HFFc6 (cell line): ENCODE results near the gene SH2D3C. TPM values are rescaled to one million over a fixed set of nuclear protein-coding genes. Genes with fewer than 3 reads are reported as not detected.

Experiments used
- DNase-seq: peaks from one replicate; pipeline ENCODE4 v3.0.0-alpha.2; 2018
- H3K27ac Mint-ChIP-seq: 2 replicates; pipeline ENCODE4 v1.8.0; 2020; ENCODE audit warnings: mild to moderate bottlenecking, mixed read lengths
- H3K27me3 Mint-ChIP-seq: 2 replicates; pipeline ENCODE4 v1.8.0; 2021; ENCODE audit warnings: mild to moderate bottlenecking, moderate library complexity, mixed read lengths; ENCODE audit not compliant: insufficient read depth
- H3K36me3 Mint-ChIP-seq: 2 replicates; pipeline ENCODE4 v1.8.0; 2021; ENCODE audit warnings: low read depth, mixed read lengths
- H3K4me1 Mint-ChIP-seq: 2 replicates; pipeline ENCODE4 v1.8.0; 2020; ENCODE audit warnings: low read depth, mixed read lengths
- H3K4me3 Mint-ChIP-seq: 2 replicates; pipeline ENCODE4 v1.8.0; 2020; ENCODE audit warnings: mild to moderate bottlenecking, moderate library complexity, mixed read lengths
- H3K9me3 Mint-ChIP-seq: 2 replicates; pipeline ENCODE4 v1.8.0; 2020; ENCODE audit warnings: mild to moderate bottlenecking, mixed read lengths
- total RNA-seq, 6 experiments: library from RNA; stranded (reverse); fragmentation: NEBNext Ultra II Directional; extraction: Animal tissue kit (Norgen Biotek cat#: 25700); gene quantifications; 2 replicates in 1 of 6; 3 replicates in 5 of 6; pipeline ENCODE4 v1.2.3, GENCODE V29; 2021
- TF ChIP-seq, protein P1 (sequence below): fragments of 200-600 bp; sonication (generic); IDR thresholded peaks from 2 replicates; pipeline ENCODE4 v1.5.0; 2021; ENCODE audit warnings: antibody characterized with exemption, mild to moderate bottlenecking

The SH2D3C gene
- total RNA-seq, 6 experiments from 2014 or later = not detected

- Mint-ChIP-seq H3K36me3 (no peaks in the 10 kb centered on the region), H3K27ac (no peak overlapping the region), H3K9me3 (no peaks in the 10 kb centered on the region), H3K27me3 (peaks cover 25% of the 10 kb centered on the region), H3K4me1 (peaks cover 8% of the 10 kb centered on the region), H3K4me3 (no peak overlapping the region)
- DNase-seq = no peak
- TF ChIP-seq, protein P1, sequence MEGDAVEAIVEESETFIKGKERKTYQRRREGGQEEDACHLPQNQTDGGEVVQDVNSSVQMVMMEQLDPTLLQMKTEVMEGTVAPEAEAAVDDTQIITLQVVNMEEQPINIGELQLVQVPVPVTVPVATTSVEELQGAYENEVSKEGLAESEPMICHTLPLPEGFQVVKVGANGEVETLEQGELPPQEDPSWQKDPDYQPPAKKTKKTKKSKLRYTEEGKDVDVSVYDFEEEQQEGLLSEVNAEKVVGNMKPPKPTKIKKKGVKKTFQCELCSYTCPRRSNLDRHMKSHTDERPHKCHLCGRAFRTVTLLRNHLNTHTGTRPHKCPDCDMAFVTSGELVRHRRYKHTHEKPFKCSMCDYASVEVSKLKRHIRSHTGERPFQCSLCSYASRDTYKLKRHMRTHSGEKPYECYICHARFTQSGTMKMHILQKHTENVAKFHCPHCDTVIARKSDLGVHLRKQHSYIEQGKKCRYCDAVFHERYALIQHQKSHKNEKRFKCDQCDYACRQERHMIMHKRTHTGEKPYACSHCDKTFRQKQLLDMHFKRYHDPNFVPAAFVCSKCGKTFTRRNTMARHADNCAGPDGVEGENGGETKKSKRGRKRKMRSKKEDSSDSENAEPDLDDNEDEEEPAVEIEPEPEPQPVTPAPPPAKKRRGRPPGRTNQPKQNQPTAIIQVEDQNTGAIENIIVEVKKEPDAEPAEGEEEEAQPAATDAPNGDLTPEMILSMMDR = no peak
Observed at GRCh38 chr9:127773272-127773671, 5.2 kb downstream of the SH2D3C start.

DNA sequence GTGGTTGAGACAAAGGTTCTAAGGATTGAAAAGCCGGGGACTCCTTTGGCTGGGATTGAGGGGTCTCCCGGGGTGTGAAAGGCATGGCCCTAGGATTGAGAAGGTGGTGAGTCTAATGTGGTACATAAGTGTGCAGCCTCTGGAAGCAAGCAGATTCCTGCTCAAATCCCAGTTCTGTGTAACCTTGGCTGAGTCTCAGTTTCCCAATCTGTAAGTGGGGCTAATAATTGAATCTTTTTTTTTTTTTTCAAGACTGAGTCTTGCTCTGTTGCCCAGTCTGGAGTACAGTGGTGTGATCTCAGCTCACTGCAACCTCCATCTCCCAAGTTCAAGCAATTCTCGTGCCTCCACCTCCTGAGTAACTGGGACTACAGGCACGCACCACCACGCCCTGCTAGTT is 5.9 kb downstream of the SH2D3C start:
- H3K4me1 Mint-ChIP-seq = peaks cover 8% of the 10 kb centered on the region
- TF ChIP-seq, protein P1 = no peak
- no peak for DNase-seq
- H3K36me3 Mint-ChIP-seq = no peaks in the 10 kb centered on the region
- no peak overlapping the region for H3K4me3 Mint-ChIP-seq
- H3K27ac Mint-ChIP-seq = no peak overlapping the region
- no peaks in the 10 kb centered on the region for H3K9me3 Mint-ChIP-seq
- peaks cover 23% of the 10 kb centered on the region for H3K27me3 Mint-ChIP-seq

DNA sequence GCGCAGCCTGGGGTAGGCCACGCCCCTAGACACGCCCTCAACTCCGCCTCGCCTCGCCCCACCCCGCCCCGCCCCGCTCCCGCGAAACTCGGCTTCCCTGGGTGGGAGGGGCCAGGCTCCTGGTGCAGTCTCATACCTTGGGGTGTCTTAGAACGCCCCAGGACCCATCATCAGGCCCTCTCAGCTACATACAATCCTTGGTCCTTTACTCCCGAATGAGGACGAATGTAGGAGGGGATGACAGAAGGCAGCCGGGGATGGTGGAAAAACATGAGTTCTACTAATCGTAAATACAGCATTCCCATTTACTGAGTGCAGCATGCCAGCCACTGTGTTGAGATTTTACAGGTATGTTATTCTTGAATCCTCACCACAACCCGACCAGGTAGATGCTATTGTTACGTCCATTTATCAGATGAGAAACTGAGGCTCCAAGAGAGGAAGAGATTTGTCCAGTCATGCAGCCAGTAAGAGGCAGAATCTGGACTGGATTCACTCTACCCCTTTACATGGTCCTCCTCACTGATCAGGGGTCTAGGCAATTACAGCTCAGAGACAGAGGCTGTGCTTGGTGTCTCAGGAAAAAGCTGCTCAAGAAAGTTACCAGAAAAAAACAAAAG is 6.8 kb downstream of the SH2D3C start:
- TF ChIP-seq, protein P1 = no peak
- H3K36me3 Mint-ChIP-seq = no peaks in the 10 kb centered on the region
- H3K27ac Mint-ChIP-seq = no peak overlapping the region
- DNase-seq = no peak
- H3K27me3 Mint-ChIP-seq = peaks cover 26% of the 10 kb centered on the region
- H3K4me3 Mint-ChIP-seq = peak overlapping the region; percentile 87
- peaks cover 8% of the 10 kb centered on the region for H3K4me1 Mint-ChIP-seq
- H3K9me3 Mint-ChIP-seq = no peaks in the 10 kb centered on the region

- TF ChIP-seq, protein P1 = no peak
- Mint-ChIP-seq H3K27me3 (peaks cover 32% of the 10 kb centered on the region), H3K27ac (no peak overlapping the region), H3K4me1 (peaks cover 8% of the 10 kb centered on the region), H3K36me3 (no peaks in the 10 kb centered on the region), H3K9me3 (no peaks in the 10 kb centered on the region), H3K4me3 (peak overlapping the region; percentile 87)
- peak; percentile 96 for DNase-seq
Observed at GRCh38 chr9:127770905-127771569, 7.4 kb downstream of the SH2D3C start.

GRCh38 chr9:127770583-127770904 is 7.9 kb downstream of the SH2D3C start:
- peak overlapping the region; percentile 87 for H3K4me3 Mint-ChIP-seq
- H3K36me3 Mint-ChIP-seq = no peaks in the 10 kb centered on the region
- TF ChIP-seq, protein P1 = no peak
- peaks cover 8% of the 10 kb centered on the region for H3K4me1 Mint-ChIP-seq
- no peak overlapping the region for H3K27ac Mint-ChIP-seq
- peaks cover 32% of the 10 kb centered on the region for H3K27me3 Mint-ChIP-seq
- H3K9me3 Mint-ChIP-seq = no peaks in the 10 kb centered on the region
- no peak for DNase-seq
